Mesendoderm (in vitro differentiated cells): Measurements from ENCODE around the gene S1PR5.
"Not testable (repeated sequence)": the region's sequence is repeated elsewhere in the genome, so short reads cannot be mapped to it uniquely, and the experiment has no call there.

ENCODE experiments used
- DNase-seq: peaks from one replicate; pipeline ENCODE4 v3.0.0; 2013
- H2AK5ac ChIP-seq: 2 replicates; pipeline ENCODE4 v1.6.1; 2013; ENCODE audit warnings: low read length, inconsistent platforms
- H2BK120ac ChIP-seq: 2 replicates; pipeline ENCODE4 v1.6.1; 2013; ENCODE audit warnings: low read depth, mild to moderate bottlenecking, low read length, moderate library complexity, mixed read lengths
- H2BK15ac ChIP-seq: replicated peaks from 2 replicates; pipeline ENCODE4 v1.6.1; 2013; ENCODE audit warnings: low read depth, mild to moderate bottlenecking, moderate library complexity
- H2BK5ac ChIP-seq: 2 replicates; pipeline ENCODE4 v1.6.1; 2013; ENCODE audit warnings: low read length, inconsistent platforms
- H3K18ac ChIP-seq: 2 replicates; pipeline ENCODE4 v1.6.1; 2013; ENCODE audit warnings: mild to moderate bottlenecking, low read length, mixed read lengths
- H3K23ac ChIP-seq: one replicate; pipeline ENCODE4 v1.6.1; 2013; ENCODE audit warnings: low read length
- H3K27ac ChIP-seq: 2 replicates; pipeline ENCODE4 v1.5.1; 2013; ENCODE audit warnings: low read depth, mild to moderate bottlenecking, inconsistent platforms, low read length, moderate library complexity
- H3K27me3 ChIP-seq: 2 replicates; pipeline ENCODE4 v1.6.1; 2013; ENCODE audit warnings: low read length, control low read depth, mild to moderate bottlenecking, inconsistent platforms; ENCODE audit not compliant: insufficient read depth, poor library complexity
- H3K36me3 ChIP-seq: 2 replicates; pipeline ENCODE4 v1.6.1; 2013; ENCODE audit warnings: low read length, inconsistent platforms; ENCODE audit not compliant: control insufficient read depth, insufficient read depth
- H3K4ac ChIP-seq: one replicate; pipeline ENCODE4 v1.6.1; 2013; ENCODE audit warnings: low read depth, mild to moderate bottlenecking, low read length, moderate library complexity
- H3K4me1 ChIP-seq: 2 replicates; pipeline ENCODE4 v1.6.1; 2013; ENCODE audit warnings: low read depth, low read length, inconsistent platforms; ENCODE audit not compliant: control insufficient read depth
- H3K4me2 ChIP-seq: 2 replicates; pipeline ENCODE4 v1.6.1; 2013; ENCODE audit warnings: low read length
- H3K4me3 ChIP-seq: 2 replicates; pipeline ENCODE4 v1.5.1; 2013; ENCODE audit warnings: mild to moderate bottlenecking, low read length
- H3K56ac ChIP-seq: one replicate; pipeline ENCODE4 v1.6.1; 2013; ENCODE audit warnings: low read length
- H3K79me1 ChIP-seq: 2 replicates; pipeline ENCODE4 v1.6.1; 2013; ENCODE audit warnings: low read length, inconsistent platforms
- H3K79me2 ChIP-seq: 2 replicates; pipeline ENCODE4 v1.6.1; 2013; ENCODE audit warnings: mild to moderate bottlenecking, low read length; ENCODE audit not compliant: control insufficient read depth, insufficient read depth
- H3K9ac ChIP-seq: 2 replicates; pipeline ENCODE4 v1.6.1; 2013; ENCODE audit warnings: low read length, inconsistent platforms
- H4K5ac ChIP-seq: one replicate; pipeline ENCODE4 v1.6.1; 2013; ENCODE audit warnings: low read length
- H4K8ac ChIP-seq: one replicate; pipeline ENCODE4 v1.6.1; 2013; ENCODE audit warnings: low read depth, mild to moderate bottlenecking, control low read depth, low read length, moderate library complexity
- WGBS: extraction: QIAGEN DNeasy Blood & Tissue Kit; methylation state at CpG from one replicate; pipeline ENCODE4 v1.1.7; 2013; ENCODE audit warnings: low lambda C conversion rate, missing lambda C conversion rate; ENCODE audit not compliant: insufficient coverage; ENCODE audit errors: extremely low coverage; 5-methylcytosine and 5-hydroxymethylcytosine counted together

S1PR5 gene

GRCh38 chr19:10553943-10554381, 36.7 kb upstream of the S1PR5 start:
- H4K8ac ChIP-seq: no peak overlapping the region
- no peak overlapping the region for H3K27ac ChIP-seq
- H3K56ac ChIP-seq: no peak overlapping the region
- H2BK120ac ChIP-seq: no peak overlapping the region
- no peak overlapping the region for H3K18ac ChIP-seq
- H3K4ac ChIP-seq: no peak overlapping the region
- no peak overlapping the region for H4K5ac ChIP-seq
- H3K4me3 ChIP-seq: no peak overlapping the region
- no peaks in the 10 kb centered on the region for H3K79me1 ChIP-seq
- no peaks in the 10 kb centered on the region for H3K79me2 ChIP-seq
- DNase-seq: no peak
- H2BK15ac ChIP-seq: no peak overlapping the region
- H3K9ac ChIP-seq: no peak overlapping the region
- H3K4me2 ChIP-seq: no peak overlapping the region
- H3K36me3 ChIP-seq: peaks cover 8% of the 10 kb centered on the region
- no peaks in the 10 kb centered on the region for H3K27me3 ChIP-seq
- no peaks in the 10 kb centered on the region for H3K4me1 ChIP-seq
- no CpG with 5 or more reads among the region's 12 CpGs for WGBS
- no peak overlapping the region for H2BK5ac ChIP-seq
- no peak overlapping the region for H2AK5ac ChIP-seq
- H3K23ac ChIP-seq: no peak overlapping the region

GRCh38 chr19:10553087-10553667, 35.9 kb upstream of the S1PR5 start:
- Histone ChIP-seq H3K27me3 (no peaks in the 10 kb centered on the region), H3K4me1 (no peaks in the 10 kb centered on the region), H3K4ac (no peak overlapping the region), H3K79me2 (no peaks in the 10 kb centered on the region), H2BK15ac (no peak overlapping the region), H3K18ac (no peak overlapping the region), H3K56ac (no peak overlapping the region), H2BK120ac (no peak overlapping the region), H3K23ac (no peak overlapping the region), H2BK5ac (no peak overlapping the region), H3K4me3 (no peak overlapping the region), H3K9ac (no peak overlapping the region), H3K4me2 (no peak overlapping the region), H4K5ac (no peak overlapping the region), H3K36me3 (peaks cover 10% of the 10 kb centered on the region), H4K8ac (no peak overlapping the region), H2AK5ac (no peak overlapping the region), H3K79me1 (no peaks in the 10 kb centered on the region), H3K27ac (no peak overlapping the region)
- no peak for DNase-seq
- no CpG with 5 or more reads among the region's 13 CpGs for WGBS

- peak; percentile 79 for DNase-seq
- H3K36me3 ChIP-seq: peaks cover 10% of the 10 kb centered on the region
Measured at GRCh38 chr19:10552510-10553053, 35.3 kb upstream of the S1PR5 start.

GRCh38 chr19:10551698-10552301, 34.6 kb upstream of the S1PR5 start:
- no peak overlapping the region for H2BK5ac ChIP-seq
- peak; percentile 70 for DNase-seq
- H3K79me2 ChIP-seq: no peaks in the 10 kb centered on the region
- no peak overlapping the region for H3K27ac ChIP-seq
- no peak overlapping the region for H3K9ac ChIP-seq
- no peak overlapping the region for H3K4me3 ChIP-seq
- no peak overlapping the region for H3K23ac ChIP-seq
- peaks cover 10% of the 10 kb centered on the region for H3K36me3 ChIP-seq
- no CpG with 5 or more reads among the region's 12 CpGs for WGBS
- no peaks in the 10 kb centered on the region for H3K4me1 ChIP-seq
- H2AK5ac ChIP-seq: no peak overlapping the region
- no peak overlapping the region for H4K5ac ChIP-seq
- H3K4me2 ChIP-seq: no peak overlapping the region
- no peak overlapping the region for H2BK15ac ChIP-seq
- no peak overlapping the region for H2BK120ac ChIP-seq
- H4K8ac ChIP-seq: no peak overlapping the region
- no peaks in the 10 kb centered on the region for H3K79me1 ChIP-seq
- H3K56ac ChIP-seq: no peak overlapping the region
- H3K18ac ChIP-seq: no peak overlapping the region
- no peaks in the 10 kb centered on the region for H3K27me3 ChIP-seq
- no peak overlapping the region for H3K4ac ChIP-seq

More at GRCh38 chr19:10552510-10553053, 35.3 kb upstream of the S1PR5 start:
- Histone ChIP-seq H3K4ac (no peak overlapping the region), H4K8ac (no peak overlapping the region), H3K56ac (no peak overlapping the region), H3K27me3 (no peaks in the 10 kb centered on the region), H3K23ac (no peak overlapping the region), H2BK120ac (no peak overlapping the region), H3K9ac (no peak overlapping the region), H3K4me2 (no peak overlapping the region), H2AK5ac (no peak overlapping the region), H2BK5ac (no peak overlapping the region), H4K5ac (no peak overlapping the region), H3K27ac (no peak overlapping the region), H3K4me3 (no peak overlapping the region), H2BK15ac (no peak overlapping the region), H3K18ac (no peak overlapping the region), H3K79me2 (no peaks in the 10 kb centered on the region), H3K4me1 (no peaks in the 10 kb centered on the region), H3K79me1 (no peaks in the 10 kb centered on the region)
- no CpG with 5 or more reads among the region's 12 CpGs for WGBS

- H3K4me2 ChIP-seq, H3K4ac ChIP-seq, H3K9ac ChIP-seq, H4K5ac ChIP-seq, H3K79me2 ChIP-seq, H3K27ac ChIP-seq, H3K56ac ChIP-seq, DNase-seq, H2BK120ac ChIP-seq, H3K27me3 ChIP-seq, H4K8ac ChIP-seq, H2BK15ac ChIP-seq, H2AK5ac ChIP-seq, H3K79me1 ChIP-seq, H3K18ac ChIP-seq, H2BK5ac ChIP-seq, H3K4me1 ChIP-seq, H3K23ac ChIP-seq, H3K4me3 ChIP-seq: not testable (repeated sequence)
- WGBS: no CpG with 5 or more reads among the region's 9 CpGs
- peaks cover 10% of the 10 kb centered on the region for H3K36me3 ChIP-seq
Measured at GRCh38 chr19:10551006-10551405, 33.8 kb upstream of the S1PR5 start.
